Activated T-cell treated with anti-CD3 and anti-CD28 coated beads, Interleukin-2, amount 50 U/mL, for 4 hours (primary cell): ENCODE results near the gene ZIC1. TPM values are rescaled to one million over a fixed set of nuclear protein-coding genes. Genes with fewer than 3 reads are reported as not detected.

ENCODE experiments used
- ATAC-seq, 2 donors: fragments of 200-7000 bp; cut with Tn5 transposase; one replicate each; pipeline ENCODE4 v1.10.0; 2021
- DNase-seq: peaks from one replicate; pipeline ENCODE4 v3.0.0-alpha.2; 2020
- H3K27me3 Mint-ChIP-seq: one replicate; pipeline ENCODE4 v1.8.0; 2021; ENCODE audit warnings: low read depth, mixed read lengths
- H3K36me3 Mint-ChIP-seq: one replicate; pipeline ENCODE4 v1.8.0; 2022; ENCODE audit warnings: mixed read lengths; ENCODE audit not compliant: insufficient read depth
- H3K4me1 Mint-ChIP-seq: one replicate; pipeline ENCODE4 v1.8.0; 2021; ENCODE audit warnings: low read depth, mixed read lengths
- H3K4me3 Mint-ChIP-seq: one replicate; pipeline ENCODE4 v1.8.0; 2021; ENCODE audit warnings: mild to moderate bottlenecking, moderate library complexity, mixed read lengths
- H3K9me3 Mint-ChIP-seq: one replicate; pipeline ENCODE4 v1.8.0; 2021; ENCODE audit warnings: mixed read lengths
- total RNA-seq, 3 donors: library from RNA; stranded (reverse); gene quantifications; one replicate each; pipeline ENCODE4 v1.2.1, GENCODE V29; 2021

Gene ZIC1
- total RNA-seq, 3 donors from 2014 or later: not detected

- peaks cover 20% of the 10 kb centered on the region for H3K4me1 Mint-ChIP-seq
- peaks cover 12% of the 10 kb centered on the region for H3K9me3 Mint-ChIP-seq
- H3K4me3 Mint-ChIP-seq: no peak overlapping the region
- H3K36me3 Mint-ChIP-seq: no peaks in the 10 kb centered on the region
- DNase-seq (no peak), ATAC-seq (no peak)
- peaks cover 87% of the 10 kb centered on the region for H3K27me3 Mint-ChIP-seq
Measured at GRCh38 chr3:147415874-147416273, 6.7 kb downstream of the ZIC1 start.

DNA sequence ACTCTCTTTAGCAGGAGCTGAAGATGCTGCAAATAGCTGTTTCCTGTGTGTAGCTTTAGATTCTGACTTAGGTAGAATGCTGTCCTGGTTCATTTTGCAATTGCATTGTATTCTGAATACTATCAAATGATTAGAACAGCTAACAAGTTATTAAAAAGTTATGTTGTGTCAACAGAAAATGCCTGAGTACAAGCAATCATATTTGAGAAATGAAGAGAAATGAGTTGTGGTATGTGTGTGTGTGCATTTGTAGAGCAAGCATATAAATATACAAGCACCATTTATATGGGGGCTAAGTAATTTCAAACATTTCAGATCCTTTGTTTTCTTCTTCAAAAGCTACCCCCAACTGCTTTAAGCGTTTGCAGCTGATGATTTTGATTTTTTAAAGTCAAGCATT, 7.8 kb downstream of the ZIC1 start:
- Mint-ChIP-seq H3K4me1 (peaks cover 11% of the 10 kb centered on the region), H3K4me3 (no peak overlapping the region), H3K27me3 (peaks cover 84% of the 10 kb centered on the region), H3K36me3 (no peaks in the 10 kb centered on the region), H3K9me3 (peaks cover 6% of the 10 kb centered on the region)
- ATAC-seq: no peak
- no peak for DNase-seq

DNA sequence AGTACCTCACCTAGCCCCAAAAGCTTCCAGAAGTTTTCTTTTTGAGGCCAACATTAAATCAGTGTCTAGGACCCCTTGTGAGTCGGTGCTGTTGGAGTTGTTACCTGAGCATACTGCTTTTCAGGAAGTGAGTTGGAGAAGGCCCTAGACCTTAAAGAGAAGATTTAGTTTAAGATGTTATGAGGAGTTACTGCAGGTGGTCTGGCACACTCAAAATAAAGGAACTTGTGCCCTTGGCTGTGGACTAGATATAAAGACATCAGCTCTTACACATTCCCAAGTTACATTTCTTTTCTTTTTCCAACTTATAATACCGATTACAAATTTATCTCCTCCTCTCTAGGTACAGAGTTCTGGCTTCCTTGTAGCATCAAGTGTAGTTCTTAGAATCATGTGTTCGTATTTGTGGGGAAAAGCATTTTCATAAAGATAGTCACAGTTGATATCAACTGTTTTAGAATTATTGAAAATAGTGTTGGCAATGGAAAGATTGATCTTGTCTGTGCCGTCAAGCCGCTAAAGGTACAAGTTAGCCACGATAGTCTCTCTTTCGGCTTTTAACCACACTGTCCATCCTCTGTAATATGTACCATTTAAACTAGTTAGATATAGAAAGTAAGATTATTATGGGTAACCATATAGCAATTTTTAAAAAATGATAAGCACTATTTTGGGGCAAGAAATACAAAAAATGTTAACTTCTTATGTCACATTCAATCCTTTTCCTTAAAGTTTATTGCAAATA, 8.6 kb downstream of the ZIC1 start:
- Mint-ChIP-seq H3K4me1 (peaks cover 7% of the 10 kb centered on the region), H3K9me3 (peaks cover 6% of the 10 kb centered on the region), H3K27me3 (peaks cover 85% of the 10 kb centered on the region), H3K4me3 (no peak overlapping the region), H3K36me3 (no peaks in the 10 kb centered on the region)
- DNase-seq: no peak
- no peak for ATAC-seq

DNA sequence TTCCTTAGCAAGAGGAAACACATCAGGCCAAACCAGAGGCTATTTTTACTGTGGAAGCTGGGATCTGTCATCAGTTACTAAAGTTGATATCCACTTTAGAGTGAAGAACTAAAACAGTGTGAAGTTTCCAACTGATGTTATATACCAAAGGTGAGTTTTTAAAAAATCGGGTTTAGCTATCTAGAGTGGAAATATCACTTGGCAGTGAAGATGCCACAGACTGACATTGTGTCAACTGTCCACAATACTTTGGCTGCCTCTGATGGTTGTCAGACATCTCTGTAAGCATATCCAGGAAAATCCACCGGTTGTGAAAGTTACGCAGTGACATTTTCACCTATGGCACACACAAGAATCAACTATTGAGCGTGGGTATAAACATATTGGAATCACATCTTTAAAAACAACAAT, 9.2 kb downstream of the ZIC1 start:
- no peak overlapping the region for H3K4me3 Mint-ChIP-seq
- H3K4me1 Mint-ChIP-seq: peaks cover 5% of the 10 kb centered on the region
- H3K27me3 Mint-ChIP-seq: peaks cover 85% of the 10 kb centered on the region
- no peak for DNase-seq
- H3K36me3 Mint-ChIP-seq: no peaks in the 10 kb centered on the region
- no peak for ATAC-seq
- H3K9me3 Mint-ChIP-seq: peaks cover 7% of the 10 kb centered on the region

DNA sequence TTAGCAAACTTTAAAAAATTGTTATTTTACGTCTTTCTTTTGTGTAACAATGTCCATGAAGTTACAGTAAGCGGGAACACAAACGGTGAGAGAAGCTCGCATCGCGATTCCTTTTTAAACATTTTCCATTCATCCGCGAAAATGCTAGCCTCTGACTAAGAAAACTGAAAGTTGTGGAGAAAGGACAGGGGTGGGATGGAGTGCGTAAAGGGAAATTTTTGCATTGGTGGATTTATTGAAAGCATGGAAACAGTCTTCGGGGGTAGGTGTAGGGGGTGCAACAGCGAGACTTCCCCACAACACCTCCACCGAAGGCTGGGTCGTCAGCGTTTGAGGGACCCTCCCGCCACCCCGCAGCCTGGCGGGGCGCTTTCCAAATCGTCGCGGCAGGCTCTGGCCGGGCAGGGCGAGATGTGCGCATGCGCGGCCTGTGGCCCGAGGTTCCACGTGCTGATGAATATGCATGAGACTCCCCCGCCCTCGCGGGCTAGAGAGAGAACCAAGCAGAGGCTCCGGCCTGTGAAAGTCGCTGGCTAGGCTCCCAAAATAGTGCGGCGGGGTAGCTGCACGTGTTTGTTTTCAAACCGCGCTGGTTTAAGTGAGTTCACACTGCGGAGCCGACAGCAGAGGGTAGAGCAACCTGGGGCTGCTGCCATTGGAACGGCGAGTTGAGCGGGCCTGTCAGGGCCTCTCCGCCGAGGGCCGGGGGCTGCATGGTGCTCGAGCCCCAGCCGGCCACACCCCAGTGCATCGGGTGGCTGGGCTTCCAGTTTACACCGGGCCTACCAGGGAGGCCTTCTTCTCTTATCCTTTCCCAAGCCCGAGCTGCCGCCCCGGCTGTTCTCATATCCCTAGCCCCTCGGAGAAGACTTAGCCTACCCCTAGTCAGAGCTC, 9.9 kb downstream of the ZIC1 start:
- peaks cover 2% of the 10 kb centered on the region for H3K4me1 Mint-ChIP-seq
- H3K36me3 Mint-ChIP-seq: no peaks in the 10 kb centered on the region
- ATAC-seq (no peak), DNase-seq (no peak)
- H3K9me3 Mint-ChIP-seq: peaks cover 11% of the 10 kb centered on the region
- H3K4me3 Mint-ChIP-seq: no peak overlapping the region
- peaks cover 87% of the 10 kb centered on the region for H3K27me3 Mint-ChIP-seq

- no peaks in the 10 kb centered on the region for H3K36me3 Mint-ChIP-seq
- H3K27me3 Mint-ChIP-seq: peaks cover 81% of the 10 kb centered on the region
- H3K4me1 Mint-ChIP-seq: peaks cover 2% of the 10 kb centered on the region
- ATAC-seq: no peak
- peaks cover 11% of the 10 kb centered on the region for H3K9me3 Mint-ChIP-seq
- H3K4me3 Mint-ChIP-seq: no peak overlapping the region
- no peak for DNase-seq
Measured at GRCh38 chr3:147419781-147420224, 10.6 kb downstream of the ZIC1 start.

GRCh38 chr3:147420353-147421183, 11.4 kb downstream of the ZIC1 start:
- Mint-ChIP-seq H3K27me3 (peaks cover 76% of the 10 kb centered on the region), H3K4me3 (no peak overlapping the region), H3K36me3 (no peaks in the 10 kb centered on the region), H3K4me1 (peaks cover 2% of the 10 kb centered on the region), H3K9me3 (peaks cover 7% of the 10 kb centered on the region)
- ATAC-seq (no peak), DNase-seq (no peak)

GRCh38 chr3:147421184-147421912, 12.2 kb downstream of the ZIC1 start:
- H3K27me3 Mint-ChIP-seq: peaks cover 72% of the 10 kb centered on the region
- DNase-seq (no peak), ATAC-seq (no peak)
- peaks cover 2% of the 10 kb centered on the region for H3K4me1 Mint-ChIP-seq
- H3K36me3 Mint-ChIP-seq: no peaks in the 10 kb centered on the region
- peaks cover 5% of the 10 kb centered on the region for H3K9me3 Mint-ChIP-seq
- no peak overlapping the region for H3K4me3 Mint-ChIP-seq

DNA sequence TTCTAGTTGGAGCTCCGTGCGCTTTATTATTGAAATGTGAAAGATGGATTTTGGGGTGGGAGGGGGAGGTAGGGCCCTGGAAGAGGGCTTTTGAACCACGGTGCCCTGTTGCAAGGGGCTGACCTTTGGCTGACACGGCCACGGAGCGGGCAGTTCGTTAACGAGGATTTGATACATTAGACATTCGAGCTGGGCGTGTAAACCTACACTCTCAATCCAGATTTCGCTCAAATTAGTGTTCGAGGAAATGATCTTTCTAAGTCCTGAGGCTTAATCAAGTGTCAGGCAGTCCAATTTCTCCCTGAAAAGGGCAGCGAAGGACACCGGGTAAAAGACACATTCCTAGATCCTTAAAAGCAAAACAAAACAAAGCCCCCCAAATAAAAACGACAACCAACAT, 13.0 kb downstream of the ZIC1 start:
- H3K4me1 Mint-ChIP-seq: peaks cover 2% of the 10 kb centered on the region
- no peaks in the 10 kb centered on the region for H3K36me3 Mint-ChIP-seq
- ATAC-seq (no peak), DNase-seq (no peak)
- no peak overlapping the region for H3K4me3 Mint-ChIP-seq
- H3K9me3 Mint-ChIP-seq: peaks cover 5% of the 10 kb centered on the region
- peaks cover 67% of the 10 kb centered on the region for H3K27me3 Mint-ChIP-seq

- no peak for DNase-seq
- H3K36me3 Mint-ChIP-seq: no peaks in the 10 kb centered on the region
- H3K9me3 Mint-ChIP-seq: peaks cover 5% of the 10 kb centered on the region
- H3K27me3 Mint-ChIP-seq: peaks cover 61% of the 10 kb centered on the region
- no peak overlapping the region for H3K4me3 Mint-ChIP-seq
- H3K4me1 Mint-ChIP-seq: peaks cover 2% of the 10 kb centered on the region
- no peak for ATAC-seq
Measured at GRCh38 chr3:147422601-147423536, 13.7 kb downstream of the ZIC1 start.

- no peaks in the 10 kb centered on the region for H3K36me3 Mint-ChIP-seq
- H3K27me3 Mint-ChIP-seq: peaks cover 55% of the 10 kb centered on the region
- H3K9me3 Mint-ChIP-seq: peaks cover 5% of the 10 kb centered on the region
- DNase-seq (no peak), ATAC-seq (no peak)
- peaks cover 2% of the 10 kb centered on the region for H3K4me1 Mint-ChIP-seq
- no peak overlapping the region for H3K4me3 Mint-ChIP-seq
Measured at GRCh38 chr3:147423537-147423797, 14.3 kb downstream of the ZIC1 start.

DNA sequence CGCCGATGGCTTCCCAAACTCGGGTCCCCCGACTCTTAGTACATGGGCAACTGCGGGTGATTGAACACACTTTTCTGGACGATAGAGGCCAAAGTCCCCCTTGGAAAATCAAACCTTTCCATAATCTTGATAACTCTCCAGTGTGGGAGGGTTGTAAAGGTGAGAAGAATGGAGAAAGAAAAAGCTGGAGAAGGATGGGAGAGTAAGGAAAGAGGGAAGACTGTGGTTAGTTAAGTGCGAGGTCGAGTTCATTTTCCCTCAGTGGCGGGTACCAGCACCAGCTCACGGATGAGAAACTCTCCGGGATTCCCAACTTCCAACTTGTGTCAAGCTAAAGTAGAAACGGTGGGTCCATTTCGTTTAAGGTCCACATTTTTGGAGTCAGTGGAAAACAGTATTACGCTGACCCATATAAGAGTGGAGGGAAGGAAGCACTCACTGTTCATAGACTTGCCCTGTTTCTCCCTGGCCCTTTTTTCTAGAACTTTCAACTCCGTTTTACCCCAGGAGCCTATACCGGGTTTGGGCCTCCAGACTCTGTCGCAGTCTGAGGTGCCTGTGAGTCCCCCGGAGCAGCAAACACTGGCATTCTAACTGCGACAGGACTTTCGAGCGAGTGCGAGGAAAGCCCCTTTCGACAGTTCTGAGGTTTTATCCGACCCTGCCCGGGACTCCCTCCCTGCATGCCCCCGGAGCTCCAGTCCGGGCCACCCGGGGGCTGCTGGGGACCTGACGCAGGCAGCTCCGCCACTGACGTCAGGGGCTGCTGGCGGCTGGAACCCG, 14.8 kb downstream of the ZIC1 start:
- Mint-ChIP-seq H3K4me3 (no peak overlapping the region), H3K4me1 (peaks cover 2% of the 10 kb centered on the region), H3K27me3 (peaks cover 50% of the 10 kb centered on the region)

More for the DNA sequence above, 14.8 kb downstream of the ZIC1 start:
- DNase-seq: no peak
- peaks cover 5% of the 10 kb centered on the region for H3K9me3 Mint-ChIP-seq
- no peaks in the 10 kb centered on the region for H3K36me3 Mint-ChIP-seq
- ATAC-seq: peak in 1 of 2 donors; percentile 34
